HUES64 (cell line): ENCODE data around the gene KRTAP10-2.

Experiments used
- H3K27ac ChIP-seq: 2 replicates; pipeline ENCODE4 v1.7.0; 2013; ENCODE audit warnings: low read depth, low read length, inconsistent platforms
- H3K27me3 ChIP-seq: 2 replicates; pipeline ENCODE4 v1.6.1; 2013; ENCODE audit warnings: mild to moderate bottlenecking, low read length; ENCODE audit not compliant: insufficient read depth
- H3K36me3 ChIP-seq: 2 replicates; pipeline ENCODE4 v1.6.1; 2013; ENCODE audit warnings: mild to moderate bottlenecking, low read length; ENCODE audit not compliant: insufficient read depth
- H3K4me1 ChIP-seq: 2 replicates; pipeline ENCODE4 v1.6.1; 2013; ENCODE audit warnings: mild to moderate bottlenecking, low read length, moderate library complexity; ENCODE audit not compliant: insufficient read depth
- H3K4me3 ChIP-seq: 2 replicates; pipeline ENCODE4 v1.5.1; 2013; ENCODE audit warnings: mild to moderate bottlenecking, low read length, moderate library complexity
- H3K9ac ChIP-seq: 2 replicates; pipeline ENCODE4 v1.6.1; 2013; ENCODE audit warnings: mild to moderate bottlenecking, low read depth, low read length
- H3K9me3 ChIP-seq: 2 replicates; pipeline ENCODE4 v1.6.1; 2013; ENCODE audit warnings: low read depth, low read length; ENCODE audit not compliant: insufficient read depth
- WGBS: fragments of 150-250, 120-280 bp; methylation state at CpG from one replicate; pipeline ENCODE4 v1.1.7; 2013; ENCODE audit warnings: missing lambda C conversion rate; 5-methylcytosine and 5-hydroxymethylcytosine counted together

The KRTAP10-2 gene

GRCh38 chr21:44572959-44573583 is 21.8 kb upstream of the KRTAP10-2 start:
- H3K36me3 ChIP-seq, result no peaks in the 10 kb centered on the region
- H3K9ac ChIP-seq, result no peak overlapping the region
- no peaks in the 10 kb centered on the region for H3K4me1 ChIP-seq
- no peak overlapping the region for H3K27ac ChIP-seq
- H3K9me3 ChIP-seq, result peaks cover 9% of the 10 kb centered on the region; the same call in 1 of the 2 replicates
- H3K27me3 ChIP-seq, result no peaks in the 10 kb centered on the region
- H3K4me3 ChIP-seq, result no peak overlapping the region
- 91% methylated on average over 15 of the region's 15 CpGs for WGBS

GRCh38 chr21:44571844-44572782 is 20.8 kb upstream of the KRTAP10-2 start:
- WGBS, result 93% methylated on average over 40 of the region's 40 CpGs
- Histone ChIP-seq H3K9ac (no peak overlapping the region), H3K36me3 (no peaks in the 10 kb centered on the region), H3K9me3 (peaks cover 4% of the 10 kb centered on the region; the same call in 1 of the 2 replicates), H3K27me3 (no peaks in the 10 kb centered on the region), H3K27ac (no peak overlapping the region), H3K4me1 (no peaks in the 10 kb centered on the region), H3K4me3 (no peak overlapping the region)

GRCh38 chr21:44571296-44571695 is 20.0 kb upstream of the KRTAP10-2 start:
- no peaks in the 10 kb centered on the region for H3K27me3 ChIP-seq
- 69% methylated on average over 4 of the region's 4 CpGs for WGBS
- no peak overlapping the region for H3K27ac ChIP-seq
- no peaks in the 10 kb centered on the region for H3K4me1 ChIP-seq
- H3K4me3 ChIP-seq, result no peak overlapping the region
- H3K9ac ChIP-seq, result no peak overlapping the region
- H3K36me3 ChIP-seq, result no peaks in the 10 kb centered on the region
- H3K9me3 ChIP-seq, result peaks cover 4% of the 10 kb centered on the region; the same call in 1 of the 2 replicates

GRCh38 chr21:44569861-44570517 is 18.7 kb upstream of the KRTAP10-2 start:
- 90% methylated on average over 12 of the region's 12 CpGs for WGBS
- Histone ChIP-seq H3K4me3 (no peak overlapping the region), H3K36me3 (no peaks in the 10 kb centered on the region), H3K9me3 (peaks cover 4% of the 10 kb centered on the region; the same call in 1 of the 2 replicates), H3K27me3 (no peaks in the 10 kb centered on the region), H3K9ac (no peak overlapping the region), H3K4me1 (no peaks in the 10 kb centered on the region), H3K27ac (no peak overlapping the region)

GRCh38 chr21:44568667-44569556 is 17.6 kb upstream of the KRTAP10-2 start:
- H3K4me3 ChIP-seq, result no peak overlapping the region

GRCh38 chr21:44568261-44568660 is 17.0 kb upstream of the KRTAP10-2 start:
- Histone ChIP-seq H3K4me1 (no peaks in the 10 kb centered on the region), H3K9me3 (peaks cover 4% of the 10 kb centered on the region; the same call in 1 of the 2 replicates), H3K27me3 (no peaks in the 10 kb centered on the region), H3K36me3 (no peaks in the 10 kb centered on the region), H3K4me3 (no peak overlapping the region), H3K9ac (no peak overlapping the region), H3K27ac (no peak overlapping the region)
- WGBS, result 92% methylated on average over 12 of the region's 12 CpGs

More at GRCh38 chr21:44568667-44569556, 17.6 kb upstream of the KRTAP10-2 start:
- WGBS, result 85% methylated on average over 27 of the region's 27 CpGs
- Histone ChIP-seq H3K36me3 (no peaks in the 10 kb centered on the region), H3K27ac (no peak overlapping the region), H3K27me3 (no peaks in the 10 kb centered on the region), H3K9me3 (peaks cover 4% of the 10 kb centered on the region; the same call in 1 of the 2 replicates), H3K9ac (no peak overlapping the region), H3K4me1 (no peaks in the 10 kb centered on the region)

- H3K36me3 ChIP-seq, result no peaks in the 10 kb centered on the region
- no peak overlapping the region for H3K9ac ChIP-seq
- H3K4me1 ChIP-seq, result no peaks in the 10 kb centered on the region
- no peaks in the 10 kb centered on the region for H3K27me3 ChIP-seq
- peaks cover 4% of the 10 kb centered on the region; the same call in 1 of the 2 replicates for H3K9me3 ChIP-seq
- H3K4me3 ChIP-seq, result no peak overlapping the region
- no peak overlapping the region for H3K27ac ChIP-seq
- 95% methylated on average over 18 of the region's 18 CpGs for WGBS
Measured at GRCh38 chr21:44567481-44568171, 16.3 kb upstream of the KRTAP10-2 start.

- H3K36me3 ChIP-seq, result no peaks in the 10 kb centered on the region
- peaks cover 4% of the 10 kb centered on the region; the same call in 1 of the 2 replicates for H3K9me3 ChIP-seq
- no peaks in the 10 kb centered on the region for H3K4me1 ChIP-seq
- H3K4me3 ChIP-seq, result no peak overlapping the region
- 75% methylated on average over 1 of the region's 1 CpG for WGBS
- H3K27ac ChIP-seq, result no peak overlapping the region
- no peaks in the 10 kb centered on the region for H3K27me3 ChIP-seq
- H3K9ac ChIP-seq, result no peak overlapping the region
Measured at GRCh38 chr21:44566403-44566802, 15.1 kb upstream of the KRTAP10-2 start.

GRCh38 chr21:44564886-44565598 is 13.7 kb upstream of the KRTAP10-2 start:
- Histone ChIP-seq H3K4me3 (no peak overlapping the region), H3K4me1 (no peaks in the 10 kb centered on the region), H3K27me3 (no peaks in the 10 kb centered on the region), H3K9me3 (no peaks in the 10 kb centered on the region), H3K27ac (no peak overlapping the region), H3K9ac (no peak overlapping the region), H3K36me3 (no peaks in the 10 kb centered on the region)
- WGBS, result 0% methylated on average over 1 of the region's 1 CpG
